Bronchial epithelial cell (primary cell): ENCODE data around the gene RELT. TPM values are rescaled to one million over a fixed set of nuclear protein-coding genes. Genes with fewer than 3 reads are reported as not detected.

Experiments
- DNase-seq: peaks from one replicate; pipeline ENCODE4 v3.0.0-alpha.2; 2010; ENCODE audit warnings: low read depth
- FAIRE-seq: peaks from 2 replicates; lab custom pipeline; 2011; peaks lifted over from hg19 to GRCh38; lab: Jason Lieb, UNC
- H3K27me3 ChIP-seq: 2 replicates; pipeline ENCODE4 v1.5.1; 2011; ENCODE audit warnings: low read length; ENCODE audit not compliant: control insufficient read depth, insufficient read depth
- H3K36me3 ChIP-seq: 2 replicates; pipeline ENCODE4 v1.5.1; 2011; ENCODE audit warnings: low read length; ENCODE audit not compliant: control insufficient read depth, insufficient read depth
- H3K4me3 ChIP-seq: 2 replicates; pipeline ENCODE4 v1.5.1; 2011; ENCODE audit warnings: mild to moderate bottlenecking, low read depth, low read length, control low read depth
- total RNA-seq: library from RNA; depleted of rRNA; stranded (reverse); fragments of >200 nt; gene quantifications from 2 replicates; pipeline ENCODE4 v1.2.1, GENCODE V29; 2014
- TF ChIP-seq, protein P1 (sequence below): IDR thresholded peaks from 2 replicates; pipeline ENCODE4 v1.5.1; 2011; ENCODE audit warnings: mild to moderate bottlenecking, moderate library complexity, low read length, control low read depth, inconsistent platforms; ENCODE audit not compliant: insufficient read depth, severe bottlenecking

The RELT gene
- total RNA-seq, 1 donor from 2014 or later = 3.4 TPM

DNA sequence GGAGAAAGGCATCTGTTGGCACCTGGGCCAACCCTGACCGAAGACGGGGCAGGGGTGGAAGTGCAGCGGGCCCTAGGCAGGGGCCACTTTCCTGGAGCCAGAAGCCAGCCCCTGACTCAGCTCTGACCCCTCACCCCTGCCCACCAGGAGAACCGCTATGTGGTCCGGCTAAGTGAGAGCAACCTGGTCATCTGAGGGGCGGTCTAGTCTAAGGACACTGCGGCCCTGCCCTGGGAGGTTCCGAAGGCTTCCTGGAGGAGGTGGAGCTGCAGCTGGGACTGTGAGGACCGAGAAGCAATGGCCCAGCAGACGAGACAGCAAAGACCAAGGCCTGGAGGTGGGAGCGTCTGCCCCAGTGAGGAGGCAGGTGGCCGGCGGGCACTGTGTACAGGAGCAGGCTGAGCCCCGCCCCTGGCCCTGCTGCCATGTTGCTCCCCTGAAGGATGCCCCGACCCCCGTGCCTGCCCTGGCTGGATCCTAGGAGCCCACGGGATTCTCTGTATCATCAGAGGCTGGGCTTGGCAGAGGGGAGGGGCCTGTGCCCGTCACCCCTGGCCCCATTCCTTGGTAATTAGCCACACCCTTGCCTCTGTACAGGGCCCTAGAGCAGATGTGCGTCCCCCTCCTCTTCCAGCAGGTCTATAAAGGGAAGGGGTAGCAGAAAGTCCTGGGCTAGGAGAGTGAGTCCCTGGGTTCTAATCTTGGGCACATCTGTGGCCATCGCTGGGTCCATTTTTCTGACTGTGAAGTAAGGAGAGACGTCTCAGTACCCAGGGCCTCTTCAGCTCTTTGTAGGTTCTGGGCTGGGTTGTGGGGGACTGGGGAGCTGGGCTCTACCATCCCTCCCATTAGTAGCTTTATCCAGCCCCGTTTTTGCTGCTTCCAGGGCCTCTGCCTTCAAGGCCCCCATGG lies 19.4 kb downstream of the RELT start:
- TF ChIP-seq, protein P1, sequence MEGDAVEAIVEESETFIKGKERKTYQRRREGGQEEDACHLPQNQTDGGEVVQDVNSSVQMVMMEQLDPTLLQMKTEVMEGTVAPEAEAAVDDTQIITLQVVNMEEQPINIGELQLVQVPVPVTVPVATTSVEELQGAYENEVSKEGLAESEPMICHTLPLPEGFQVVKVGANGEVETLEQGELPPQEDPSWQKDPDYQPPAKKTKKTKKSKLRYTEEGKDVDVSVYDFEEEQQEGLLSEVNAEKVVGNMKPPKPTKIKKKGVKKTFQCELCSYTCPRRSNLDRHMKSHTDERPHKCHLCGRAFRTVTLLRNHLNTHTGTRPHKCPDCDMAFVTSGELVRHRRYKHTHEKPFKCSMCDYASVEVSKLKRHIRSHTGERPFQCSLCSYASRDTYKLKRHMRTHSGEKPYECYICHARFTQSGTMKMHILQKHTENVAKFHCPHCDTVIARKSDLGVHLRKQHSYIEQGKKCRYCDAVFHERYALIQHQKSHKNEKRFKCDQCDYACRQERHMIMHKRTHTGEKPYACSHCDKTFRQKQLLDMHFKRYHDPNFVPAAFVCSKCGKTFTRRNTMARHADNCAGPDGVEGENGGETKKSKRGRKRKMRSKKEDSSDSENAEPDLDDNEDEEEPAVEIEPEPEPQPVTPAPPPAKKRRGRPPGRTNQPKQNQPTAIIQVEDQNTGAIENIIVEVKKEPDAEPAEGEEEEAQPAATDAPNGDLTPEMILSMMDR = no peak
- FAIRE-seq (no peak), DNase-seq (no peak)
- no peak overlapping the region for H3K4me3 ChIP-seq
- peaks cover 23% of the 10 kb centered on the region for H3K36me3 ChIP-seq
- no peaks in the 10 kb centered on the region for H3K27me3 ChIP-seq

DNA sequence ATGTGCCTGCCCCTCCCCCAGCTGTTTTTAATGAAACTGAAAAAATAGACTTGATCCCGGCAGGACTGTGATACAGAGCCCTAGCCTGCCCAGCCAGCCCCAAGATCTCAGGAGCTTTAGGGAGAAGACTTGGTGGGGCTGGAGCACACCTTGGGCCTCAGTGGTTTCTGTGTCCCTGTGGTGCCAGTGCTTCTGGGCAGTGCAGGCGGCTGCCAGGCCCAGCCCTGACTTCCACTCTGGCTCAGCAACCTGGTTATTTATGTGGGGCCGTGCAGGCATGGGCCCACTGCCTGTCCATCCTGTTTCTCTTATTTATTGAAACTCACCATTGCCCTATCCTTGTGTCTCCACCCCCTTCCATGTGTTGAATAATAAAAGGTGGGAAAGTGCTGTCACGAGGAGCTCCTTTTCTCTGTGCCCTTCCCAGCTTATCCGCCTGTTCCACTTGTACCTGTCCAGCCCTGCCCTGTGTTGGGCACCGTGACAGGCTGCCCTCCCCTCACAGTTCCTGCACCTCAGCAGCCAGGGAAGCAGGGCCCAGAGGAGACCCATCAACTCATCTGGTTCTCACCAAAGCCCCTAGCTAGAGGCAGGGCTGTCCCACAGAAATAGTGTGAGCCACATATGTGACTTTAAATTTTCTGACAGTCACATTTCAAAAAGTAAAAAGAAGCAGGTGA lies 20.2 kb downstream of the RELT start:
- no peak for DNase-seq
- no peak overlapping the region for H3K4me3 ChIP-seq
- no peak for FAIRE-seq
- TF ChIP-seq, protein P1 = no peak
- no peaks in the 10 kb centered on the region for H3K27me3 ChIP-seq
- peaks cover 20% of the 10 kb centered on the region for H3K36me3 ChIP-seq

DNA sequence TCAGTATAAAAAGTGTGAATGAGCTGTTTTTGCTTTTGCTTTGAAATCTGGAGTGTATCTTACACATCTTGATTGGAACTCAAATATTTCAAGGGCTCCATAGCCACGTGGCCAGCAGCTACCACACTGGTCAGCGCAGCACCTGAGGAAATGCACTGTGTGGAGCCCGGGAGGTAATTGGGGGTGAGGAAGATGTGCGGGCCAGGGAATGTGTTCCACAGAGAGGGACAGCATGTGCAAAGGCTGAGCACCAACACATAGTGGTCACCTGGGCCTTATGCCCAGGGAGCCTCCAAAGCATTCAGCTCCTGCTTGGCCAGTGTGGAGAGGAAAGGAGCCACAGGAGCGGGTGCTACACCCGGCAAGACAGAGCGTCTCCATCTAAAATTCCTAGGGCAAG lies 20.8 kb downstream of the RELT start:
- DNase-seq (no peak), FAIRE-seq (no peak)
- TF ChIP-seq, protein P1 = no peak
- no peaks in the 10 kb centered on the region for H3K27me3 ChIP-seq
- H3K36me3 ChIP-seq = peaks cover 20% of the 10 kb centered on the region
- no peak overlapping the region for H3K4me3 ChIP-seq

DNA sequence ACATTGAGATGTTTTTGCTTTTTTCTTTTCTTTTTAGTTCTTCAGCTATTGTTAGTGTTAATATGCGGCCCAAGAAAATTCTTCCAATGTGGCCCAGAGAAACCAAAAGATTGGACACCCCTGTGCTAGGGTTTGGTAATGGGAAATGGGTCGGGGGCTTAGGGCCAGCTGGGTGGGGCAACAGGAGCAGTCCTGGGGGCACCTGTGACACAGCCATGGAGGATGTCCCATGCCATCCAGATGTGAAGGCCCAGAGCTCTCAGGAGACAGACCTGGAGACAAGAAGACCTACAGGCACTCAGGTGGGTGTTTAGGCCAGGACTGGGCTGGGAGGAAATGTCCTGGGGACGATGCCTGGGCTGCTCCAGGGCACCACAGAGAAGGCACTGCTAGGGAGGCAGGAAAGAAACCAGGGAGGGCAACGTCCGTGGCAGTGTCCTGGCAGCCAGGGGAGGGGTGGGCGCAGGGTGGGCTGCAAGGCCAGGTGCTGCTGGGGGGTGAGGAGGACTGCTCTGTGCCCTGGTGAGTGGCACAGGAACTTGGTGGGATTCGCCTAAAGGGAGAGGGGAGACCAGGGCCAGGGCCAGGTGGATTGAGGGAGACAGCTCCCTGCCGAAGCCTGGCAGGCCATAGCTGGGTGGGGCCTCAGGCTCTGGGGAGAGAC lies 21.4 kb downstream of the RELT start:
- no peak for FAIRE-seq
- TF ChIP-seq, protein P1 = no peak
- DNase-seq = no peak
- H3K27me3 ChIP-seq = no peaks in the 10 kb centered on the region
- no peak overlapping the region for H3K4me3 ChIP-seq
- H3K36me3 ChIP-seq = peaks cover 16% of the 10 kb centered on the region

DNA sequence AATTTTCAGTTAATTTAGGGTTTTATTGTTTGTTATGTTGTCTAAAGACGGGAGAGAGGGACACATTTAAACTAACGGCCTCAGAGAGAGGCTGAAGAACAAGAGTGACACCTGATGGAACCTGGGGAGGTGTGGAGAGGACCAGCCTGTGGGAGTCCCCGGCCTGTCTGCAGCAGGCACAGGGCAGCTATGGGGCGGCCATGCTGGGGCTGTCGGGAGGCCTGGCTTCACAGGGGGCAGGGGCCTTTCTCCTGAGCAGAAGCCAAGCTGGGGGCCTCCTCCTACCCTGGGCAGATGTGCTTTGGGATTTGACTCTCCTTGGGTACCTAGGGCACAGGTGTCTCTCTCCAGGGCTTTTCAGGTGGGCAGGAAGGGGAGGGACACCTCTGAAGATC lies 21.9 kb downstream of the RELT start:
- no peaks in the 10 kb centered on the region for H3K27me3 ChIP-seq
- FAIRE-seq = no peak
- TF ChIP-seq, protein P1 = no peak
- H3K36me3 ChIP-seq = peaks cover 14% of the 10 kb centered on the region
- H3K4me3 ChIP-seq = no peak overlapping the region
- no peak for DNase-seq
